ENCODE data around the gene SALL3.

Gene SALL3

GRCh38 chr18:78981394-78981831, 1.8 kb downstream of the SALL3 start:
- no peak for FAIRE-seq

GRCh38 chr18:78981989-78982620, 2.5 kb downstream of the SALL3 start:
- no peak for FAIRE-seq

- no peak for FAIRE-seq
These were observed 3.9 kb downstream of the SALL3 start for GRCh38 chr18:78983512-78983911.

GRCh38 chr18:78984941-78985784, 5.5 kb downstream of the SALL3 start:
- FAIRE-seq = no peak

- no peak for FAIRE-seq
These were observed 6.4 kb downstream of the SALL3 start for GRCh38 chr18:78986018-78986481.

- FAIRE-seq = no peak
These were observed 11.8 kb downstream of the SALL3 start for GRCh38 chr18:78991446-78991845.

GRCh38 chr18:78992041-78993011, 12.7 kb downstream of the SALL3 start:
- FAIRE-seq = no peak

GRCh38 chr18:78993014-78993926, 13.7 kb downstream of the SALL3 start:
- FAIRE-seq = no peak

- no peak for FAIRE-seq
These were observed 14.4 kb downstream of the SALL3 start for GRCh38 chr18:78994000-78994399.

GRCh38 chr18:78994531-78994930, 14.9 kb downstream of the SALL3 start:
- FAIRE-seq = no peak

GRCh38 chr18:78994977-78995582, 15.5 kb downstream of the SALL3 start:
- no peak for FAIRE-seq

GRCh38 chr18:78995740-78996395, 16.2 kb downstream of the SALL3 start:
- FAIRE-seq = no peak

GRCh38 chr18:78996741-78997490, 17.3 kb downstream of the SALL3 start:
- FAIRE-seq = no peak

GRCh38 chr18:78998371-78999071, 18.9 kb downstream of the SALL3 start:
- no peak for FAIRE-seq

GRCh38 chr18:78999939-79000338, 20.3 kb downstream of the SALL3 start:
- FAIRE-seq = no peak

GRCh38 chr18:79000997-79001396, 21.4 kb downstream of the SALL3 start:
- FAIRE-seq = no peak

- FAIRE-seq = no peak
These were observed 26.0 kb downstream of the SALL3 start for GRCh38 chr18:79005653-79006052.

- no peak for FAIRE-seq
These were observed 26.6 kb downstream of the SALL3 start for GRCh38 chr18:79006106-79006795.

- FAIRE-seq = no peak
These were observed 27.8 kb downstream of the SALL3 start for GRCh38 chr18:79007440-79007839.
